GM19023 (cell line): ENCODE measurements around the gene TMCC1.

Source experiments
- ATAC-seq: cut with Tn5 transposase; IDR thresholded peaks from one replicate; pipeline ENCODE4 v1.9.1; 2021; ENCODE audit warnings: mild to moderate bottlenecking, moderate library complexity; ENCODE audit not compliant: unreplicated experiment

Gene TMCC1

DNA sequence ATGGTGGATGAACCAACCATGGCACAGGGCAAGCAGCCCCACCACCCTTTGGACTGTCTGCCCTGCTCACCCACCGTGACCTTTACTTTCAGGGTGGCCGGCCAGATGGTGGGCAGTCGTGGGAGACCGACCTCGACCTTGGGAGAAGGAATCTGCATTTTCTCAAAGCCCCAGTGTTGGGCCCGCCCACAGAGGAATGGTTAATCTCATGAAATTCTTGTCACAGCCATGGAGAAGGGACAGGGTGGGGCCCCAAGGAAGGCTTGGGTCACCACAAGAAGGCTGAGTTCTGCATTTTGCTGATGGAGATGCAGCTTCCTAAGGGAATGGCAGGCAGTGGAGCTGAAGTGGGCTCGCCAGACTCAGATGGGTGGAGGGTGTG, 290.0 kb downstream of the TMCC1 start:
- ATAC-seq: no peak

- no peak for ATAC-seq
Observed at GRCh38 chr3:129602730-129603560, 290.6 kb downstream of the TMCC1 start.

DNA sequence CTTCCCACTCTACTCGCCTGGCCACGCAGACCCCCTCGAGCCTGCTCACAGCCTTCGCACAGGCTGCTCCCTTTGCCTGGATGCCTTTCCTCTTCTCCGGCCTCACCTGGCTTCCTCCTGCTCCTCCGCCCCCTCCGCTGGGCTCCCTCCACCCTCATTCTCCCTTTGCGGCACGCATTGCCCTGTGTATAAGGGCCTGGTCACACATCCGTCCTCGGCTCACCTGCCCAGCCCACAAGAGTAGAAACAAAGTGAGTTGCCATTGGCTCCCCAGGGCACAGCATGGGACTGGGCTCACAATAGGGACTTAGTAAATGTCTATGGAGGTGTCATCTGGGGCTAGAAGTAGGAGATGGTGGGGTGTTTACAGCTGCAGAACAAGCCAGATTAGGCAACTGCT, 291.2 kb downstream of the TMCC1 start:
- ATAC-seq: no peak

DNA sequence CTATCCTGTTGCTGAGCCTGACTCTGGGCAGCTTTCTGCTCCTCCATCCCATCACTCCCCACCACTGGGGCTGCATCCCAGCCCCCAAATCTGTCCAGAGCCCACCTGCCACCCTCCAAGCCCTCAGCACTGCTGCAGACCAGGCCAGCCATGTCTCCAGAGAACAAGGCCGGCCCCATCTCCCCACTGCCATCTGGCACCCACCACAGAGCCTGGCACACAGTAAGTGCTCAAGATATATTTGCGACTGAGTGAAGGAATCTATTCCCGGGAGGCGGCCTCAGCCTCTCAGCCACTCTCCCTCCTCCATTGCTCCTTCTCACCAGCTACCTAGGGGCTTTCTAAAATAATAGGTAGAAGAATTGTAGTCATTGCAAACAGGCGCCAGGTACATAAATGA, 291.8 kb downstream of the TMCC1 start:
- no peak for ATAC-seq

DNA sequence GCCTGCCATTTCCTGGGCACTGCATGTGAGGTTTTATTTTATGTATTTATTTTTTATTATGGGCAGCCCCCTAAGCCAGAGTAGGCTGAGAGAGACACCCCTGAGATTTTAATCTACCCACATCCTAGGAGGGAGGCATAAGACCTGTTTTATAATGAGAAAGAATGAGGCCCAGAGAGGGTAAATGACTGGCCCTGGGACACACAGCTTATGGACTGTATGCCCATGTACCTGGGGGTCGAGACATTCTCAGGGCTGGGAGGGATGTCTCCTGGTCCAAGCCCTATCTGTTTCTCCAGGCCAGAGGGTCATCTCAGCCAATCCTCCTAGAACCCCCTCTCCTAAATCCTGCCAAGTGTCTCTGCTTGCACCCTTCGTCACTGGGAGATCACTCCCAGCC, 293.2 kb downstream of the TMCC1 start:
- ATAC-seq: no peak

DNA sequence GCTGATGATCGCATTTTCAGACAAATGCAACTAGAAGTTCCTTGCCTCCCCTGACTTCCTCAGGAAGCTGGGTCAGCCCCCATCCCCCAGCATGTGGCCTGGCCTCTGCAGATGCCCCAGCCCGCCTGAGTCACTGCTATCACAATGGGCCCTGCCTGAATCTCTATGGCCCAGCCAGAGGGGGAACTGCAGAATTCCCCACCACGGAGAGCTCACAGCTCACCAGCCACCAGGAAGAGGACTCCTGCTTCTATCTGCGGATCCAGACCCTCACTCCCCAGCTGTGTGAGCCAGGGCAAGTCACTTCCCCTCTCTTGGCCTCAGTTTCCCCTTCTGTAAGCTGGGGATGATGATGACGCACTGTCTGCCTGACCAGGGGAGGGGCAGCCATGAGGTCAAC, 293.9 kb downstream of the TMCC1 start:
- no peak for ATAC-seq

DNA sequence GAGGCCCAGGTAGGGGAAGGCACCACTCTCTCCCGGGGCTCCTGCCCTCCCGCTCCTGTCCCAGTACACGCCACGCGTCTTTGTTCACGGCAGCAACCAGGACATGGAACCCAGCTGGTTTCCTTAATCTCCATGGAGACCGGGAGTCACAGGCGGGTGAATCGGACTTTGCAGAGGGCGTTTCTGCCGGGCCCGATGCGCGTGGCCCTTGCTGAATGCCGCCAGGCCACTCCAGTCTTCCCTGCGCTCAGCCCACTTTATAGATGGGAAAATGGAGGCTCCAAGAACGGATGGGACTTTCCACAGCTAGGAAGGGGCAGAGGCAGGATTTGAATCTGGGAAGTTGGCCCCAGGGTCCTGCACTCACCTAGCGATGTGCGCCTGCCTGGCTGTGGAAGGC, 294.4 kb downstream of the TMCC1 start:
- no peak for ATAC-seq

DNA sequence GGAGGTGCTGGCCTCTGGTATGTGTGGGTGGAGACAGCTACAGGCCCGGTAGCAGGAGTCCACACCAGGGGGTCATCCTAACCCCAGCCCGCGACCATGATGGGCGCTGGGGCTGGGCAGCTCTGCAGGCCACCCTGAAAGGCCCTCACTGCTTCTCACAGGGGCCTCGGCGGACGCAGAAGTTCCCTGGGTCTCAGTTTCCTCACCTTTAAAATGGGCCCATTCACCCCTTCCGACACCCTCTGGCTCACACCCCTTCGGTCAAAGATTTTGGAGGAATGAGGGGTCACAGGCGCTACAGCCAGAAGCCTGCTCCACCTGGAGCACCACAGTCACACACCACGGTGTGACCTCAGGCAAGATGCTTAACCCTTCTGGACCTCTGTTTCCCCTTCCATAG, 295.0 kb downstream of the TMCC1 start:
- no peak for ATAC-seq

GRCh38 chr3:129598000-129598381, 295.5 kb downstream of the TMCC1 start:
- ATAC-seq: no peak
